NCI-H1417 (cell line): ENCODE data around the gene VWA5A.
"Not testable (repeated sequence)": the region's sequence is repeated elsewhere in the genome, so short reads cannot be mapped to it uniquely, and the experiment has no call there.

Experiments used
- DNase-seq, 3 experiments: peaks; one replicate each; lab custom pipeline; 2025; lab: John Stamatoyannopoulos, UW

Gene VWA5A

GRCh38 chr11:124168796-124169195, 53.5 kb downstream of the VWA5A start:
- DNase-seq, result peak in 2 of 3 experiments; percentile 4 to 46

- not testable (repeated sequence) for DNase-seq
Observed at GRCh38 chr11:124170315-124170714, 55.1 kb downstream of the VWA5A start.

- peak in 2 of 3 experiments; percentile 37 to 55 for DNase-seq
Observed at GRCh38 chr11:124170801-124171586, 55.7 kb downstream of the VWA5A start.

GRCh38 chr11:124172101-124172500, 56.9 kb downstream of the VWA5A start:
- peak in 2 of 3 experiments; percentile 54 to 89 for DNase-seq

GRCh38 chr11:124172599-124172998, 57.3 kb downstream of the VWA5A start:
- no peak for DNase-seq

- DNase-seq, result peak; percentile 43 to 99 (median 84)
Observed at GRCh38 chr11:124174001-124174583, 58.8 kb downstream of the VWA5A start.

- no peak for DNase-seq
Observed at GRCh38 chr11:124176925-124177715, 61.9 kb downstream of the VWA5A start.

- DNase-seq, result no peak
Observed at GRCh38 chr11:124179310-124179709, 64.1 kb downstream of the VWA5A start.

- no peak for DNase-seq
Observed at GRCh38 chr11:124183068-124183467, 67.8 kb downstream of the VWA5A start, which contains the start of gene OR10D3. OR10D3 (plus strand) TSS chr11:124183345; CDS start chr11:124185270, 1,925 bp downstream.

GRCh38 chr11:124190298-124191139, 75.3 kb downstream of the VWA5A start:
- DNase-seq, result no peak

GRCh38 chr11:124193221-124194010, 78.2 kb downstream of the VWA5A start:
- no peak for DNase-seq

- DNase-seq, result no peak
Observed at GRCh38 chr11:124194293-124195188, 79.3 kb downstream of the VWA5A start.

GRCh38 chr11:124195189-124195734, 80.0 kb downstream of the VWA5A start:
- DNase-seq, result peak; percentile 42 to 87 (median 54)
